RPMI7951 (cell line): ENCODE measurements around the gene STXBP4. TPM values are rescaled to one million over a fixed set of nuclear protein-coding genes. Genes with fewer than 3 reads are reported as not detected.

Experiments used
- DNase-seq: peaks from one replicate; pipeline ENCODE4 v3.0.0-alpha.2; 2012; ENCODE audit warnings: low read depth
- total RNA-seq: library from RNA; depleted of rRNA; stranded (reverse); fragments of >200 nt; shearing (Covaris generic); gene quantifications from 2 replicates; pipeline ENCODE4 v1.2.3, GENCODE V29; 2014

Gene STXBP4
- total RNA-seq, 1 experiment from 2014 or later: 5.6 TPM

GRCh38 chr17:55116440-55116914 is 147.9 kb downstream of the STXBP4 start:
- DNase-seq: no peak

- no peak for DNase-seq
Observed at GRCh38 chr17:55117164-55117563, 148.6 kb downstream of the STXBP4 start.

- DNase-seq: no peak
Observed at GRCh38 chr17:55120651-55121050, 152.1 kb downstream of the STXBP4 start.

- DNase-seq: no peak
Observed at GRCh38 chr17:55121268-55121667, 152.7 kb downstream of the STXBP4 start.

- no peak for DNase-seq
Observed at GRCh38 chr17:55122114-55122513, 153.5 kb downstream of the STXBP4 start.

- DNase-seq: no peak
Observed at GRCh38 chr17:55124730-55125360, 156.3 kb downstream of the STXBP4 start.

GRCh38 chr17:55133583-55133982 is 165.0 kb downstream of the STXBP4 start:
- no peak for DNase-seq

- DNase-seq: no peak
Observed at GRCh38 chr17:55134486-55135157, 166.1 kb downstream of the STXBP4 start.

- DNase-seq: peak; percentile 2
Observed at GRCh38 chr17:55140809-55141208, 172.2 kb downstream of the STXBP4 start.

GRCh38 chr17:55144518-55144917 is 176.0 kb downstream of the STXBP4 start:
- DNase-seq: no peak

- no peak for DNase-seq
Observed at GRCh38 chr17:55149485-55149884, 180.9 kb downstream of the STXBP4 start.

GRCh38 chr17:55152236-55152635 is 183.7 kb downstream of the STXBP4 start:
- no peak for DNase-seq

GRCh38 chr17:55154101-55154500 is 185.5 kb downstream of the STXBP4 start:
- DNase-seq: no peak

- DNase-seq: no peak
Observed at GRCh38 chr17:55155856-55156560, 187.4 kb downstream of the STXBP4 start.

- DNase-seq: peak; percentile 64
Observed at GRCh38 chr17:55157165-55157564, 188.6 kb downstream of the STXBP4 start.

GRCh38 chr17:55158439-55158838 is 189.9 kb downstream of the STXBP4 start:
- DNase-seq: peak; percentile 28

- no peak for DNase-seq
Observed at GRCh38 chr17:55159251-55159650, 190.7 kb downstream of the STXBP4 start.

GRCh38 chr17:55160501-55160900 is 191.9 kb downstream of the STXBP4 start:
- no peak for DNase-seq

- peak; percentile 87 for DNase-seq
Observed at GRCh38 chr17:55161935-55162555, 193.5 kb downstream of the STXBP4 start.

- DNase-seq: no peak
Observed at GRCh38 chr17:55162556-55162946, 194.0 kb downstream of the STXBP4 start.

- DNase-seq: no peak
Observed at GRCh38 chr17:55163408-55163807, 194.8 kb downstream of the STXBP4 start.

GRCh38 chr17:55166506-55166905 is 197.9 kb downstream of the STXBP4 start:
- DNase-seq: no peak
